Measurements from ENCODE around the gene PLAC8L1.

Gene PLAC8L1

GRCh38 chr5:146040527-146040926 is 64.8 kb downstream of the PLAC8L1 start:
- DNase-seq, result no peak

GRCh38 chr5:146039420-146039819 is 66.0 kb downstream of the PLAC8L1 start:
- DNase-seq, result no peak

DNA sequence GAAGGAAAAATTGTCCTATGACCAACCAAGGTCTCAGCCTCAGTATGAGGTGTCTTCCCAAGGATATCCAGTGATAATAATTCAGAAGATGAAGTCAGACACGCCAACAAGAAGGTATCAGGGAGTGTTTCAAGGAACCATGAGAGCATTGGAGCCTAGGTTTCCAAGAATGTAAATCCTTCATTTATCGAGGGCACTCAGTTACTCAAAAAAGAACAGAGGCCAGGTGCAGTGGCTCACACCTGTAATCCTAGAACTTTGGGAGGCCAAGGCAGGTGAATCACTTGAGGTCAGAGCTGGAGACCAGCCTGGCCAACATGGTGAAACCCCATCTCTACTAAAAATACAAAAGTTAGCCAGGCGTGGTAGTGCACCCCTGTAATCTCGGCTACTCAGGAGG is 70.8 kb downstream of the PLAC8L1 start:
- DNase-seq, result no peak
